ENCODE data around the gene FLRT1.
A peak's percentile ranks its signal among the peaks of the same experiment; 100 is the strongest.

Gene FLRT1

DNA sequence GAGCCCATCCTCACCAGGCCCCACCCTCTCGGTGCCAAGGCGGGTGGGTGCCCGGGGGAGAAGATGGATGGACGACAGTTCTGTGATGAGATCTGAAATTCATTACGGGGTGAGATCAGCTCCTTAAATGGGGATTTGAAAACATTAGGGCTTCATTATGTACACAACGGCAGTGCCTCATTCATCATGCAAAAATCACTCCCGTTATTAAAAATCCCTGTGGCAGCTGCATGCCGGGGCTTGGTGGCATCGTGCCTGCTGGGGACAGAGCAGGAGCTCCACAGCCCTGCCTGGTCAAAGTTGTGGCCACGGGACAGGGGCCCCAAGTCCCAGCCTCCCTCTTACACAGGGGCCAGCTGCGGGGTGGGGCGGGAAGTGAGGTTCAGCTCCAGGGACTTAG, 29.3 kb upstream of the FLRT1 start:
- DNase-seq, result no peak

- no peak for DNase-seq
These were observed 28.5 kb upstream of the FLRT1 start for GRCh38 chr11:64007160-64007628.

DNA sequence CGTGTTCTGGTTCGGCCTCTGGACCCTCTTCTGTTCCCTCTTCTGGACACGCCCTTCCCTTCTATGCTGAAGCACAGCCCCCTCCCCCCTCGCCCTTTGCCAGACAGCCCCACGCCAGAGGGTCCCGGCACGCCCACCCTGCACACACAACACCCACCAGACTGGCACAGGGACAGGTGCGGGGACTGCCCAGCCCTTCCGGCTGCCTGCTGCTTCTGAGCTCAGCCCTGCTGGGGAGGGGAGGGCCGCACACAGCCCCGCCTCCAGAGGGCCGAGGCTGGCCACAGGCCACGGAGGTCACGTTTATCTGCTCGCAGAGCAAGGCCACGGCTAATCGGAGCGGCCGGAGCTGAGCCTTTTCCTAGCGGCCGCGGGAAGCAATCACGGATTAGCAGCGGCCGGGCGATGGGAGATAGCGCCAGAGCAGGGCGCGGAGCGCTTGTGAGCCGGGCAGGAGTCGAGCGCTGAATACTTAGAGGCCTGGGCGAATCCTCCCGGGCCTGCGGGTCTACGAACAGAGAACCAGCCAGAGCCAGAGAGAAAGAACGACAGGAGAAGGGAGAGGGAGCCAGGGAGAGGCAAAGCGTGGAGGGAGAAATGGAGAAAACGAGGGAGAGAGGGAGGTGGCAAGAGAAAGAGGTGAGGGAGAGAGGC, 28.0 kb upstream of the FLRT1 start:
- no peak for DNase-seq

- DNase-seq, result no peak
These were observed 27.3 kb upstream of the FLRT1 start for GRCh38 chr11:64008283-64008913.

DNA sequence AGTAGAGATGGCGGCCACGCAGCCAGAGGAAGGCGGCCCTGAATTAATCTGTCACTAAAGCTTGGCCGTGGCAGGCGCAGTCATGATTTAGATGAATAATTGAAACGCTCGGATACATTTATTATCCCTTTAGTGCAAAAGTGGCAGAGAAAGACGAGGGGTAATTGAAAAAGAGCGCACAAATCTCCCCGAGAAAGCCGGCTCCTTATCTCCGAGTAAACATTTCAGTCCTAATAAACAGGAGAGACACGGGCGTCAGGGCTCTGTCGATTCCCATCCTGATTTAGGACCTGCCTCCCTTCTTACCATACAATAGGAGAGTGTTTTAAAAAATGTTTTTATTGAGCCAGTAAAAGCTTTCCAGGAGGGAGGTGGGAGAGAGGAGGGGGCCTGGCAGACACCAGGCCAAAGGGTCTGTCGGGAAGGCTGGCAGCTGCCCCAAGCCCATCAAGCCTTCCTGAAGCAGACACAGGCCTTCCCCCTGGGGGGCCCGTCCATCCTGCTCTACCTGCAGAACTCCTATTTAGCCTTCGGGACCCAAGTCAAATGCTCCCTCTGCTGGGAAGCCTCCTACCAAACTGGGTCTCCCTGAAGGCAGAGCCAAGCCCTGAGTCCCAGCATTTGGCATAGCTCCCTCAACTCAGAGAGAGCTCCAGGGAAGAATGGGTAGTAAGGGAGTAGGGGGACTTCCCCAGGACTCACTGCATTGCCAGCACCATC, 26.7 kb upstream of the FLRT1 start:
- DNase-seq, result no peak

- DNase-seq, result no peak
These were observed 26.0 kb upstream of the FLRT1 start for GRCh38 chr11:64009710-64010109.

GRCh38 chr11:64010783-64011182, 24.9 kb upstream of the FLRT1 start:
- no peak for DNase-seq

GRCh38 chr11:64011371-64011770, 24.4 kb upstream of the FLRT1 start:
- DNase-seq, result no peak

GRCh38 chr11:64013141-64013896, 22.4 kb upstream of the FLRT1 start:
- DNase-seq, result no peak

GRCh38 chr11:64014356-64014755, 21.4 kb upstream of the FLRT1 start:
- DNase-seq, result no peak

GRCh38 chr11:64015510-64015909, 20.2 kb upstream of the FLRT1 start:
- DNase-seq, result no peak

DNA sequence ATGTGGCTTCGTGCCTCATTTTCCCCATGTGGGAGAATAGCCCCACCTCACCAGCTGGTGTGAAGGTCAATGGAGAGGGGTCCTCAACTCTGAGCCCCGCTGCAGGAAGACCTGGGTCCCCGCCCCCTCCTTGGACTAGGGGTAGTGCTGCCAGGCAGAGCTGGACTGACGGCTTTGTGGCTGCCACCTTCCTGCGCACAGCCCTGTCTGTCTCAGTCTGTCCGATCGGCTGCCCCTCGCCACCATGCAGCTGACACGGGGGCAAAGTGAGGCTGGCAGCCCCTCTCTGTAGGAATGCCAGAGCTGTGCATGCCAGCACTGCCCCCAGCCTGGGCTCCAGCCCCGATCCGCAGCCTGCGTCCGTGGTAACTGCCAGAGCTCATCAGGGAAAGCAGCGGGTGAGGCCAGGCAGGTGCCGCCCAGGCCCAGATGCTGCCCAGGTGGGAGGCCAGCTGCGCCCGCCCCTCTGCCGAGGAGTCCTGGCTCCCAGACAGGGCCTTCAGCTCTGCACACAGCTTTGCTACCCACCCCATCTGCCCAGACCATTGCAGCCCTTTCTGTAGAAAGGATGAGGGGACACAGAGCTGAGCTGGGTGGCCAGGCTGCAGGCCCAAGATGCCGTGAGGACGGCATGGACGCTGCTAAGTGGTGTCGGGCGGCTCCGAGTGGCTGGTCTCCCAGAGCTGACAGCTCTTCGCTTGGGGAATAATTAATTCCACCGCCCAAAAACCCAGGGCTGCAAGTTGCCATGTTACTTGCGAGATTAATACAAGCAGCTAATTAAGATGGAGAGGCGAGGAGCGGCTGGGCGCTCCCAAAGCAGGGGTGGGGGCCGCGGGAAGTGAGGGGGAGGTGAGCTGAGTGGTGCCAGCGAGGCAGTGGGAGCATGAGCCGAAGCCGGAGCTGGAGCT, 19.5 kb upstream of the FLRT1 start:
- DNase-seq, result peak; percentile 41

GRCh38 chr11:64017945-64018224, 17.8 kb upstream of the FLRT1 start:
- no peak for DNase-seq

DNA sequence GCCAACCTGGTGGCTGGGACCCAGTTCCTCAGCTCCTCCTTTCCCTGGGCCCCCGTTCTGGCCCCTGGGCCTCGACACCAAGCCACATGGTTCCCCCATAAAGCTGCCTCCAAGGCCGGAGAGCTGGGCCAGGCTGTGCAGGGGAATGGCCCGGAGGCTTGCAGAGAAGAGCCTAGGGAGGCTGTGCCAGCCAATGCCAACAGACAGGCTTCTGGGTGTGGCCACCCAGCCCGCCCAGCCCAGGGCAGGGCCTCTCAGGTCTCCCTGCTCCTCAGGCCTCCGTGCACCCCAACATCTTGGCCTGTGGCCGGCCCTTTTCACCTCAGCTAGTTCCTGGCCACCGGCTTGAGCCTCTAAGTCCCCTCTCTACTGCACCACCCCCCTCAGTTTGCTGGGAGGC, 17.4 kb upstream of the FLRT1 start:
- no peak for DNase-seq

GRCh38 chr11:64019106-64020037, 16.4 kb upstream of the FLRT1 start:
- DNase-seq, result no peak

DNA sequence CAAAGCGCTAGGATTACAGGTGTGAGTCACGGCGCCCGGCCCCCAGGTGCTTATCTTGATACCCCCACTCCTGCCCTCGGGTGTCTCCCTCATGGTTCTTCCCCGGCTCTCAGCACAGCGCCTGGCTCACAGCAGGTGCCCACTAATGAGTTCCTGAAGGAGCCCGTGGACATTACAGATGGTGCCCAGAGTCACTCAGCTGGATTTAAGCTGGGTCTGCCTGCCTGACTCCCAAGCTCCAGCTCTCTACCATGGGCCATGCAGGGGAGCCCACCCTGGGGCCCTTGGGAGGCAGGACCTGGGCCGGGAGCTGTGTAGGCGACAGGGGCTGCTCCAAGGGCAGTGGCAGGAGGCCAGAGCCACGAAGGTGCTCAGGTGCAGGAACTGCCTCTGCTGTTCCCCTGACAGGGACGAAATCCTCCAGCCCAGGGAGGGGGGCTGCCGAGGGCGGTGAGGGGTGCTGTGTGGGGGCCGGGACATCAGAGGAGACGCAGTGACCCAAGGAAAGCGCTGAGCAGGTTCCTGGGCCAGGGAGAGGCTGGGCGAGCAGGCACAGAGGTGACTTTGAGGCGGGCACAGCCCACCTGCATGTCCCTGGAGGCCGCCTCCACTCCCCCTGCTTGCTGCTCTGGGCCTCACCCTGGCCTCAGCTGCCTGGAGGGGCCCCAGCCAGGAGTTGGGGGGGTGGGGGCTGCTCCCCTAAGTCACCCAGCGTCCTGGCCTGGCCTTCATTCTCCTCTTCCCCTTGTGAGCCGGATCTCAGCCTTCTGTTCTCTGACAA, 14.6 kb upstream of the FLRT1 start:
- DNase-seq, result peak; percentile 38

GRCh38 chr11:64021757-64022093, 14.0 kb upstream of the FLRT1 start:
- DNase-seq, result no peak

- DNase-seq, result no peak
These were observed 13.5 kb upstream of the FLRT1 start for GRCh38 chr11:64022125-64022784.

DNA sequence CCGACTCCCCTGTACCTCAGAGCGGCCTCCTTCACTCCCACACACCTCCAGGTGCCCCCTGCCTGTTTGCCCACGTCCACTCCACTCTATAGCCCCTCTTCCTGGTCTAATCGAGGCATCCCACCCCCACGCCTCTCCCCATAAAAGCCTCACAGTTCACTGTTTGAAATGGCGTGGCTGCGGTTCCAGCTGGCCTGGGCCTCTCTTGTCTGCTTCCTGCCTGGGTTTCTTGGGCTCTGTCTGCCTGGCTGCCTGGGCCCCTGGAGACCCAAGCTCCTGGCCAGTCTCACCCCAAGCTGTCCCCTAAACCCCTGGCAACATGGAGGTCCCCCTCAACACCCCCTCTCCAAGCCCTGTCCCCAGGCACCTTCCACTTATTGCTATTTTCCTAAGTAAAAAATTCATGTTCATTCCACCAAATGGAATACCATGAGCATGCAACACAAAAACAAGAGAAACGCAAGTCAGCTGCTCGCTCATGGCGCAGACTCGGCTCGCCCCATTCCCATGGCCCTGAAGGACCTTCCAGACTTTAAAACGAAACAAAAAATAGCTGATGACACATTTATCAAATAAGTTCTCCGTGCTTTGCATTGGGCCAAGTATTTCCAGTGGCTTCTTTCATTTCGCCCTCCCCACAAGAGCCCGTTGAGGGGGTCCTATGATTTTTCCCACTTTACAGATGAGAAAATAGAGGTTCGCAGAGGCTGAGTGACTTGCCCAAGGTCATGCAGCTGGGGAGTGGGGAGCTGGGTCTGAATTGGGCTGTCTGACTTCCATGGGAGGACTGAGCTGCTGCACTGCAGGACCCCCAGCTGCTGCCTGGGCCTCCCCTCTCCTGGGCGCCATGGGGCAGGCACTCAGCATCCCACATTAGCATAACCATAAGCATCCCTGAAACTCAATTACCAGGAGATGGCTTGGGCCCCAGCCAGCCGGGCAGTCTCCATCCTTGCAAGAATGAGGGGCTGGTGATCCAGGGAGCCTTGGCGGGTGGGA, 11.7 kb upstream of the FLRT1 start:
- no peak for DNase-seq

All from NCI-H524 treated with DMSO at 0.1 percent for 48 hours (cell line).